PC-3 (cell line): ENCODE data around the gene PLPPR3. TPM values are rescaled to one million over a fixed set of nuclear protein-coding genes. Genes with fewer than 3 reads are reported as not detected.

ENCODE experiments used
- ATAC-seq: fragments of 200-7000 bp; cut with Tn5 transposase; 2 replicates; pipeline ENCODE4 v1.9.1; 2020; ENCODE audit warnings: mild to moderate bottlenecking, moderate library complexity
- BruUV-seq: library from RNA; stranded (reverse); fragments of 400-500 nt; replicated peaks from 2 replicates; lab custom pipeline; 2021; lab: Mats Ljungman, UMichigan
- CTCF ChIA-PET: fragments of 300-600 bp; sonication (Branson Sonifier 250); formaldehyde crosslinking; loops from one replicate; lab custom pipeline; 2022; ENCODE audit warnings: antibody characterized with exemption; lab: Charles Lee
- POLR2A ChIA-PET: fragments of 300-600 bp; sonication (Branson Sonifier 250); formaldehyde crosslinking; loops from one replicate; lab custom pipeline; 2022; ENCODE audit warnings: antibody characterized with exemption; ENCODE audit not compliant: unreplicated experiment; lab: Charles Lee
- DNase-seq: peaks from one replicate; pipeline ENCODE4 v3.0.0-alpha.2; 2015
- H2AFZ ChIP-seq: fragments of 300-600 bp; sonication (generic); 2 replicates; pipeline ENCODE4 v1.6.0; 2016; ENCODE audit warnings: antibody characterized with exemption, low read length
- H3F3A ChIP-seq: fragments of 300-600 bp; sonication (generic); one replicate; pipeline ENCODE4 v1.6.0; 2017; ENCODE audit warnings: antibody characterized with exemption, low read length, control low read depth, mild to moderate bottlenecking; ENCODE audit not compliant: unreplicated experiment
- H3K27ac ChIP-seq: fragments of 300-600 bp; sonication (generic); 2 replicates; pipeline ENCODE4 v1.5.1; 2016; ENCODE audit warnings: mild to moderate bottlenecking, low read length
- H3K27me3 ChIP-seq: fragments of 300-600 bp; sonication (generic); 2 replicates; pipeline ENCODE4 v1.6.1; 2016; ENCODE audit warnings: low read length, mixed read lengths
- H3K36me3 ChIP-seq: fragments of 300-600 bp; sonication (generic); 2 replicates; pipeline ENCODE4 v1.6.1; 2016; ENCODE audit warnings: low read depth, mixed run types, low read length, mixed read lengths
- H3K4me1 ChIP-seq: fragments of 300-600 bp; sonication (generic); 2 replicates; pipeline ENCODE4 v1.5.1; 2016; ENCODE audit warnings: low read length; ENCODE audit not compliant: insufficient read depth
- H3K4me2 ChIP-seq: fragments of 300-600 bp; sonication (generic); 2 replicates; pipeline ENCODE4 v1.6.0; 2016; ENCODE audit warnings: low read length
- H3K4me3 ChIP-seq: fragments of 300-600 bp; sonication (generic); 2 replicates; pipeline ENCODE4 v1.5.1; 2016; ENCODE audit warnings: mild to moderate bottlenecking, low read length, mixed read lengths
- H3K79me2 ChIP-seq: fragments of 300-600 bp; sonication (generic); 2 replicates; pipeline ENCODE4 v1.6.1; 2017; ENCODE audit warnings: low read length, mixed read lengths
- H3K9ac ChIP-seq: fragments of 300-600 bp; sonication (generic); 2 replicates; pipeline ENCODE4 v1.6.0; 2016; ENCODE audit warnings: mild to moderate bottlenecking, low read length
- H3K9me2 ChIP-seq: fragments of 300-600 bp; sonication (generic); replicated peaks from 2 replicates; pipeline ENCODE4 v1.6.1; 2016; ENCODE audit warnings: mixed run types, low read length, mixed read lengths
- H3K9me3 ChIP-seq: fragments of 300-600 bp; sonication (generic); 2 replicates; pipeline ENCODE4 v1.6.1; 2016; ENCODE audit warnings: low read length, mixed read lengths
- H4K20me1 ChIP-seq: fragments of 300-600 bp; sonication (generic); 2 replicates; pipeline ENCODE4 v1.6.1; 2016; ENCODE audit warnings: low read length, mixed read lengths
- EZH2 ChIP-seq: fragments of 300-600 bp; sonication (generic); IDR thresholded peaks from one replicate; pipeline ENCODE4 v1.6.1; 2017; ENCODE audit warnings: antibody characterized with exemption, mild to moderate bottlenecking, low read length; ENCODE audit not compliant: unreplicated experiment
- EZH2phosphoT487 ChIP-seq: fragments of 300-600 bp; sonication (generic); IDR thresholded peaks from 2 replicates; pipeline ENCODE4 v1.6.1; 2018; ENCODE audit warnings: mild to moderate bottlenecking, antibody characterized with exemption, low read length, borderline replicate concordance
- intact Hi-C: fragments of 100-400 bp; cut with micrococcal nuclease; formaldehyde crosslinking; loops from 2 replicates; pipeline ENCODE4 v1.9.0; 2023
- total RNA-seq: library from RNA; depleted of rRNA; stranded (reverse); fragments of >200 nt; gene quantifications from 2 replicates; pipeline ENCODE4 v1.2.3, GENCODE V29; 2014
- TF ChIP-seq, protein P1 (sequence below): fragments of 300-600 bp; sonication (generic); conservative IDR thresholded peaks from 2 replicates; pipeline ENCODE4 v1.5.1; 2017; ENCODE audit warnings: antibody characterized with exemption, low read depth, mild to moderate bottlenecking, low read length

Gene PLPPR3
- total RNA-seq, 1 experiment from 2014 or later, result not detected

DNA sequence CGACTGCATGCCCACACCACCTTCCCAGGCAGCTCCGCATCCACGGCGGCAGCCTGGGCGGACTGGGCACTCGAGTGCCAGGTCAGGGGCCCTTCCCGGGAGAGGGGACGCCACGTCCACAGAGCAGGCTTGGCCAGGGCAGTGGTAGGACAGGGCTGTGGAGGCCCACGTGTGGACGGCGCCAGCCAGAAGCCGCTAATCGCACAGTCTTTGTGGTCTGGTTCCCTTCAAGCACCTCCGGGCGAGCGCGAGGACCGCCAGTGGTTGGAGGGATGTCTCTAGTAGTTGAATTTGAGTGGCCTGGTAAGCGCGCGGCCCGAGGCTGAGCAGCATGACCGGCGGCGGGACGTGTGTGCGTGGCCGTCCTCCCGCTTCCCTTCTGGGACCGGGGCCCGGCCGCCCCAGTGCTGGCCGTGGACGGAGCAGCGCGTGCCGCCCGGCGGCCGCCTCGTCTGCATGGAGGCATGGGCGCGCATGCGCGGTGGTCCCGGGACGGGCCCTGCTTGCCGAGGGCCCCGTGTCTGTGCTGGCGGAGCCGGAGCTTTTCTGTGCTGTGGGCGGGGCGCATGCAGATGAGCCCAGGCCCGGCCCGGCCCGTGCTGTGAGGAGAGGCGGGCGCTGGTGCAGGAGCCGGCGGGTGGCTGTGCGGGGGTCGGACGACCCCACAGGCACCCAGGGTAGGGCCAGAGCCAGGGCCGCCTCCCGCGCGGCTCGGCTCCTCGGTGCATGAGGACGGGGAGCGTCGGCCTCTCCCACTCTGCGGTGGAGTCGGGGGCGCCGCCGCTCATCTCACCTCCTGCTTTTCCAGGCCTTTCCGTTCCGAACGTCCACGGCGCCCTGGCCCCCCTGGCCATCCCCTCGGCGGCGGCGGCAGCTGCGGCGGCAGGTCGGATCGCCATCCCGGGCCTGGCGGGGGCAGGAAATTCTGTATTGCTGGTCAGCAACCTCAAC, 15.9 kb downstream of the PLPPR3 start:
- H3K9me3 ChIP-seq, result no peaks in the 10 kb centered on the region
- no peak overlapping the region for H2AFZ ChIP-seq
- no peaks in the 10 kb centered on the region for H3K9me2 ChIP-seq
- H3K36me3 ChIP-seq, result peaks cover 81% of the 10 kb centered on the region
- intact Hi-C loops, result no loop called here
- no peak overlapping the region for H3K4me3 ChIP-seq
- peaks cover 10% of the 10 kb centered on the region; the same call in 1 of the 2 replicates for H3K4me1 ChIP-seq
- TF ChIP-seq, protein P1, sequence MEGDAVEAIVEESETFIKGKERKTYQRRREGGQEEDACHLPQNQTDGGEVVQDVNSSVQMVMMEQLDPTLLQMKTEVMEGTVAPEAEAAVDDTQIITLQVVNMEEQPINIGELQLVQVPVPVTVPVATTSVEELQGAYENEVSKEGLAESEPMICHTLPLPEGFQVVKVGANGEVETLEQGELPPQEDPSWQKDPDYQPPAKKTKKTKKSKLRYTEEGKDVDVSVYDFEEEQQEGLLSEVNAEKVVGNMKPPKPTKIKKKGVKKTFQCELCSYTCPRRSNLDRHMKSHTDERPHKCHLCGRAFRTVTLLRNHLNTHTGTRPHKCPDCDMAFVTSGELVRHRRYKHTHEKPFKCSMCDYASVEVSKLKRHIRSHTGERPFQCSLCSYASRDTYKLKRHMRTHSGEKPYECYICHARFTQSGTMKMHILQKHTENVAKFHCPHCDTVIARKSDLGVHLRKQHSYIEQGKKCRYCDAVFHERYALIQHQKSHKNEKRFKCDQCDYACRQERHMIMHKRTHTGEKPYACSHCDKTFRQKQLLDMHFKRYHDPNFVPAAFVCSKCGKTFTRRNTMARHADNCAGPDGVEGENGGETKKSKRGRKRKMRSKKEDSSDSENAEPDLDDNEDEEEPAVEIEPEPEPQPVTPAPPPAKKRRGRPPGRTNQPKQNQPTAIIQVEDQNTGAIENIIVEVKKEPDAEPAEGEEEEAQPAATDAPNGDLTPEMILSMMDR, result no peak
- no peak for TF ChIP-seq EZH2phosphoT487
- no peak for TF ChIP-seq EZH2
- ChIA-PET CTCF (no interaction called here), POLR2A (no interaction called here)
- no peak overlapping the region for H3K27ac ChIP-seq
- H3K79me2 ChIP-seq, result peaks cover 72% of the 10 kb centered on the region
- no peak for ATAC-seq
- no TSS peak for BruUV-seq
- H3F3A ChIP-seq, result no peaks in the 10 kb centered on the region
- H3K9ac ChIP-seq, result no peak overlapping the region
- no peaks in the 10 kb centered on the region for H3K27me3 ChIP-seq
- no peak for DNase-seq
- H4K20me1 ChIP-seq, result peaks cover 68% of the 10 kb centered on the region
- no peak overlapping the region for H3K4me2 ChIP-seq

DNA sequence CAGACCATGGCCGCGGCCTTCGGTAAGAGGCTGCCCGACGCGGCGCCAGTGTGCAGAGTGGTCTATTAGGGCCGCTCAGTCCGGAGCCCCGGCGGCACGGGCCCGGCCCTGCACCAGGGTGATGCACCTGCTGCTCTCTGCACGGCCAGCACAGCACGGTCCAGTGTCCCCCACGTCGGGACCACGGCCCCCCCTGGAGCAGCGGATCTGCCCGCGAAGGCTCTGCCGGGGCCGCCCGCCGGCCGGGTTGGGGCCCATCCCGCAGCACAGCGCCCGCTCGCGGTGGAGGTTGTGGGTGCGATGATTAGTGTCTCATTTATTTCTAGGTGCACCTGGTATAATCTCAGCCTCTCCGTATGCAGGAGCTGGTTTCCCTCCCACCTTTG, 16.6 kb downstream of the PLPPR3 start:
- H3K4me2 ChIP-seq, result no peak overlapping the region
- ChIA-PET POLR2A (no interaction called here), CTCF (no interaction called here)
- H2AFZ ChIP-seq, result no peak overlapping the region
- peaks cover 82% of the 10 kb centered on the region for H3K36me3 ChIP-seq
- no peak overlapping the region for H3K27ac ChIP-seq
- peaks cover 75% of the 10 kb centered on the region for H4K20me1 ChIP-seq
- peaks cover 17% of the 10 kb centered on the region for H3K4me1 ChIP-seq
- TF ChIP-seq EZH2 (no peak), EZH2phosphoT487 (no peak)
- TF ChIP-seq, protein P1, result no peak
- BruUV-seq, result no TSS peak
- no peaks in the 10 kb centered on the region for H3K9me3 ChIP-seq
- intact Hi-C loops, result no loop called here
- peaks cover 79% of the 10 kb centered on the region for H3K79me2 ChIP-seq
- H3K9ac ChIP-seq, result no peak overlapping the region
- DNase-seq (no peak), ATAC-seq (no peak)
- no peaks in the 10 kb centered on the region for H3K27me3 ChIP-seq
- H3K4me3 ChIP-seq, result no peak overlapping the region
- no peaks in the 10 kb centered on the region for H3K9me2 ChIP-seq
- no peaks in the 10 kb centered on the region for H3F3A ChIP-seq
